GM10847 (cell line): ENCODE data around the gene ASIP.

Source experiments
- POLR2A ChIP-seq: IDR thresholded peaks from 2 replicates; pipeline ENCODE4 v1.6.1; 2011; ENCODE audit not compliant: insufficient read length; ENCODE audit errors: extremely low read depth

ASIP gene, protein sequence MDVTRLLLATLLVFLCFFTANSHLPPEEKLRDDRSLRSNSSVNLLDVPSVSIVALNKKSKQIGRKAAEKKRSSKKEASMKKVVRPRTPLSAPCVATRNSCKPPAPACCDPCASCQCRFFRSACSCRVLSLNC

DNA sequence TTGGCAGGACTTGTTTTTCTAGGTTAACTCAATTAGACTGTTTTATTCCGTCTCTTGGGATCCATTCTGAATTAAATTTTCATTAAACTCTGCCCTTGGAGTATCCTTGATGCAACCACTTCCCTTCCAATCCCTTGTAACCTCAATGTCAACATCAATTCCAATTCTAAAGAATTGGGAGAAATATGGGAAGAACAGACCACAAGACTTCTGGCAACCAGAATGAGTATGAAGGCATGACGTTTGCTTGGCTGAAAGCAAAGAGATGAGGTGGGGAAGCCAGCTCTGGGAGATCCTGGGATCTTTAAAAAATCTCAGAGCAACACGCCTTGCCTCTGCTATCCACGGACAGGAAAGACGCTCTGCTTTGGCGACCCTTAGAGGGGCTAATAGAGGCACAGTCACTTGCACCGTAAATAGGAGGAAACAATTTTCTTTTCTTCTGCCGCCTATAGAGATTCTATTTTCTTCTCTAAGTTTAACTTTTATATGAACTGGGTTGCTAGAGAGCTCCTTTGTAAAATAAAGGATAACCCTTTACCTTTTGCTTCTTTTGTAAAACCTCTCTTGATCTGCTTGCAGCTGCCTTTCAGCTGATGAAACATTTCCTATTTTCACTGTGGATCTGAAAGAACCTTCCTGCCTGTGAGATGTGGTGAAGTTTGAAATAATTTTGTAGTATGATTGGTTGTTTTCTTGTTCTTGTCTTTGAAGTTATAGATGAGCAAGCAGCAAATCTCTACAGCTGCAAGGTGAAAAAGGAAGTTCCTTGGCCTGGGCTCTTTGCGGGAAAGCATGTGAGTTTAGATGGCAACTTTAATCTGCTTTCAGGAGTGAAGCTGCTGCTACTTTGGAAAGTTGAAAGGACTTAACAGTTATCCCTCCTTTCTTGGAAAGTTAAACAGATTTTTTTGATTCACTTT, at the start of gene ASIP:
Gene ASIP (plus strand): TSS at position 731 of the 923 bp plus-strand sequence. CDS start 18,952 bp downstream, outside the sequence.
- no peak for TF ChIP-seq POLR2A

DNA sequence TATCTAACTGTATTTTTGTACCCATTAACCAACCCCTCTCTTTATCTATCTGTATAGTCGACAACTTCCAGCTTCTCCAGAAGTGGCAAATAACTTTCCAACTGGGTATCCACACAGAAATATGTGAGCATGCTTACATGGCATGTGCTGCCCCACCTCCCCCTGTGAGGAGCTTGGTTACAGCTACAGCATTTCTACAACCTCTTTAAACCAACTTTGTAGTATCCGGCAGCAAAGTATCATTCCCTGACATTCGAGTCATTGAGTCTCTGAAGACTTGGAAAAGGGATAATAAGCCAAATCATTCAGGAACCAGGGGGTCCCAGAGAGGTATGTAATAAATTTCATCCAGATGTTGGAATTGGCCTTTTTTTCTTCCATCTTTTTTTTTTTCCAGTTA, 48.2 kb upstream of the ASIP start:
- no peak for TF ChIP-seq POLR2A

DNA sequence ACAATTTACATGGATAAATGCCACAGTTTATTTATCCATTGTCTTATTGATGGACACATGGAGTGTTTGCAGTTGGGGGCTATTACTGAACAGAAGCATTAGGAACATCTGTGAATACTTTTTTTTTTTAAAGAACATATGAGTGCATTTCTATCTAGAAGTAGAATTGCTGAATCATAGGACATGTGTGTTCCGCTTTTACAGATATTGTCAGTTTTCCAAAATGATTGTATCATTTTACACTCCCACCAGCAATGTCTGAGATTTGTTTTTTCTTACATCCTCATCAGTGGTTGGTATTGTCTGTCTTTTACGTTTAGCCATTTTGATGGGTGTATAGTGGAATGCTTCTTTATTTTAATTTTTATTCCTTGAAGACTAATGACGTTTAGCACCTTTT, 42.0 kb upstream of the ASIP start:
- no peak for TF ChIP-seq POLR2A

DNA sequence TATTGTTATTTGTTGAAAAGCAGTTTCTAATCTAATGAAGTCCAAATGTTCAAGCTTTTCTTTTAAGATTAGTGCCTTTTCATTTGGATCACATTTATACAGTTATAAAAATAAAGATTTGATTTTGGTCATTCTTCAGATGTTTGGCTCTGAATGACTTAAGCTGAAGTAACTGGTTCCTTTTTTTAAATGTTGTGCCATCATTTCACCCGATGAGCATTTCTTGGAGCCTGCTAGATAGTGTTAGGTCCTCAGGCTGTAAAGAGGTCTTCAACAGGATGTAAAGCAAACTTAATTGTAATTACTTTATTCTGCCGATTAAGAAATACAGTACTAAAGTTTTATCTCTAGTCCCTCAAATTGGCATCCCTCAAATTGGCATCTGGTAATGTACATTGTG, 41.2 kb upstream of the ASIP start:
- no peak for TF ChIP-seq POLR2A

DNA sequence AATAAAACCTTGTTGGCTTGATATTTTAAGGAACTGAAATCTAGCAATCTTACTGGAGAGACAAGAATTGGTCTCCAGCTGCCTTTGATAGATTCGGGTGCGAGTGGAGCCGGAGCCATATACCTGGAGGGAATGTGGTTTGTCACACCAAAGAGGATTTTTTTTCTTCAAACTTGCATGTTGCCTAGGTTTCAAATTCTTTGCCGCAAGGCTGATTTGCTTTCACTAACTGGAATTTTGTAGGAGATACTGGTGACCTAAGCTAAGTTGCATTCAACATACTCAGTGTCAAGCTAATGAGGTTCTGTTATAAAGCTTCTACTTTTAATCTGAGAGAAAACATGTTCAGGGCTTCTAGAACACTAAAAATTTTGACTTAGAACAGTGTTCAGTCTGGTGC, 39.7 kb upstream of the ASIP start:
- no peak for TF ChIP-seq POLR2A

DNA sequence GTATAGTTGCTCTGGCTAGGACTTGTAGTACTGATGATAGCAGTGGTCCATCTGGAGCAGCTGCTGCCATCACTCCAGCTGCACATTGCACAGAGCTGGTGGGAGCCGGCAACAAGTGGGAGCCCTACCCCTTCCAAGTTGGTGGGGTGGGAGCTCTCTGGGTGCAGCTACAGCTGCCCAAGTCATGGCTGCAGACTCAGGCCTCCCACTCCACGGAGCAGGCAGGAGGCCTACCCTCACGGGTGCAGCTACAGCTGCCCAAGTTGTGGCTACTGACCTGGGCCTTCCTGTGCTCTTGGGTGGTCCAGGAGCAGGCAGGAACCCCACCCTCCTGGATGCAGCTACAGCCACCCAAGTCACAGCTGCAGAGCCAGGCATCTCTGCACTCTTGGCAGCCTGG, 32.1 kb upstream of the ASIP start:
- no peak for TF ChIP-seq POLR2A

DNA sequence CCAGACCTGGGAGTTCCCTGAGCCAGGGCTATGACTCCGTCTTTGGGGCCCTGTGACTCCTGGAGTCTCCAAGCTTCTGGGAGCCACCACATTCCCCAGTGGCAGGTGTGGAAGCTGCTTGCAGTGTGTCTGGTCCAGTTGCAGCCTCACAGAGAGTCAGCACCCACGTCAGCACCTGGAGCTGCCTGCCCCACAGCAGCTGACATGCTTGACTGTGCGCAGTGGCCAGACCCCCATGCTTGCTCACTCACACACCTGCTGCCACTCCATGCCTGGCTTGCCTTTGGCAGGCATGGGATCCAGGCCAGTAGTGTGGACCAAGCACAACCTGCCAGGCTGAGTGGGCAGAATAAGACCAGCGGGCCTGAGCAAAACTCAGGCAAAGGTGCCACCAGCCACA, 31.0 kb upstream of the ASIP start:
- no peak for TF ChIP-seq POLR2A

DNA sequence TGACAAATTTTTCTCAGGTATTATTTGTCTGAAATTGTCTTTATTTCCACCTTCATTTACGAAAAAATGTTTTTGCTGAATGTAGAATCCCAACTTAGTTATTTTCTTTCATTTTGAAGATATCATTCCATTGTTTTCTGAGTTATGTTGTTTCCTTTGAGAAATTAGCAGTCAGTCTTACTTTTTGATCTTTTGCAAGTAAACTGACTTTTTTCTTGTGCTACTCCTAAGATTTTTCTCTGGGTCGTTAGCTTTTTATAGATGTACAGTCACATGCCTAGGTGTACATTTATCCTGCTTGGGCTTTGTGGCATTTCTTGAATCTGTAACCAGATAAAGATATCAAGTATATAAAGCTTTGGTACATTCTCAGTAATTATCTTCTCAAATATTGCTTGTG, 29.6 kb upstream of the ASIP start:
- TF ChIP-seq POLR2A = no peak

DNA sequence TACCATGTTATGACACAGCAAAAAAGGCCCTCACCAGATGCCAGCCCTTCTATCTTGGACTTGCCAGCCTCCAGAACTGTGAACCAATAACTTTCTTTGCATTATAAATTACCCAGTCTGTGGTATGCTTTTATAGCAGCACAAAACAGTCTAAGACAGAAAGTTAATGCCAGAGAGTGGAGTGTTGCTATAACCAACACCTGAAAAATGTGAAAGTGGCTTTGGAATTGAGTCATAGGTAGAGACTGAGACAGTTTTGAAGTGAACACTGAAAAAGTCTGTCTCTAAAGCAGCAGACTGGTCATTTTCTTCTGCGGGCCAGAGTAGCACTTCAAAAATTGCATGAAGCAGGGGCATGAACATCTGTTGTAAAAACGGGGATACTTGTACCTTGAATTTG, 28.0 kb upstream of the ASIP start:
- no peak for TF ChIP-seq POLR2A

DNA sequence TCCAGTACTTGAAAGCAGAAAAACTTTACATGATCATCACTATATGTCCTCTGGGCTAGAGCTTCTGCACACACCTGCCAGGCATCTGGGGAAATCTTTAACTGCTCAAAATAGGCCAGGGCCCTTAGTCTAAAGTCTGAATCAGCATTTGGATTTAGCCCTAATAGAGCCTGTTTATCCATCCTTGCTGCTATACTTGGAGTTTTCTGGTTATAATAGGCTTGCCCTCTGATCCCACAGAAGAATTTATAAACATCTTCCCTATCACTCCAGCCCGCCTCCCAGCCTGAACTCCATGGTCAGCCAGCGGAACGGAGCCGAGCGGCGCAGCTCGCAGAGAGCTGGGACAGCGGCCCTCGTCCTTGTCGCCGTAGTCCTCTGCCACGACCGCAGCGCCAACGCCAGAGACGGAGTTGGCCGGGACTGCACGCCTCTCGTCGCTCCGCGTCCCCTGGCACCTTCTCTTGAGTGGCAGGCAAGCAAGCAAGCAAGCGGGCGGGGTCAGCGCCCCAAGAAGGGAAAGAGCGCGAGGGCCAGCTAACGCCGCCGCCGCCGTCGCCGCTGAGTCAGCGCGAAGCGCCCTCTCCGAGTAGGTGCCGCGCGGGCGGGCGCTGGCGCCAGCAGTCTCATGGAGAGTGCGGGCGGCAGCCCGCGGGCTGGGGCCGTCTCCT, 25.4 kb upstream of the ASIP start:
- TF ChIP-seq POLR2A = no peak

DNA sequence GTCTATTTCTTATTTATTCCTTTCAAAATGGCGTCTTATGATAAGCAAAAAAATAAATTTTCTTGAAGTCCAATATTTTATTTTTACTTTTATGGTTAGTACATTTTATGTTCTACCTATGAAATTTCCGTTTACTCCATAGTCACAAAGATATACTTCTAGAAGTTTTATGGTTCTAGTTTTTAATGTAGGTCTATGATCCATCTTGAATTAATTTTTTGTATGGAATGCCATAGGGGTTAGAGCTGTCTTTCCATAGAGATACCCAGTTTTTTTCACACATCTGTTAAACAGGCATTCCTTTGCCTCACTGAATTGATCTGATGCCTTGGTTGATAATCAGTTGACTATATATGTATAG, 24.9 kb upstream of the ASIP start:
- TF ChIP-seq POLR2A = no peak

DNA sequence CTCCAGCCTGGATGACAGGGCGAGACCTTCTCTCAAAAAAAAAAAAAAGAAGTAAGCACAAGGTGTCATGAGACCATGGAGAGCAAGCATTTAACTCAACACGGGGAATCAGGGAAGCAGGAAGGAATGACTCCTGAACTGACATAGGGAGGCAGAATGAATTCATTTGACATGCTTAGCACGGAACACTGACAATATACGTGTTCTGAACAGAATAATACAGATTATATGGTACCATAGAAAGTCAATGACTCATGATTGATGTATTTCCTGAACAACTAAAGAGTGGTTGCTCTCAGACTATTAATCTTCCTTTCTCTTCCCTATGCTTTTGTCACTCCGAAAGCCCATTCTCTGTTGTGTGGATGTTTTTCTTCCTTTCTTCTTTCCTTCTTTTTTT, 20.7 kb upstream of the ASIP start:
- TF ChIP-seq POLR2A = no peak

DNA sequence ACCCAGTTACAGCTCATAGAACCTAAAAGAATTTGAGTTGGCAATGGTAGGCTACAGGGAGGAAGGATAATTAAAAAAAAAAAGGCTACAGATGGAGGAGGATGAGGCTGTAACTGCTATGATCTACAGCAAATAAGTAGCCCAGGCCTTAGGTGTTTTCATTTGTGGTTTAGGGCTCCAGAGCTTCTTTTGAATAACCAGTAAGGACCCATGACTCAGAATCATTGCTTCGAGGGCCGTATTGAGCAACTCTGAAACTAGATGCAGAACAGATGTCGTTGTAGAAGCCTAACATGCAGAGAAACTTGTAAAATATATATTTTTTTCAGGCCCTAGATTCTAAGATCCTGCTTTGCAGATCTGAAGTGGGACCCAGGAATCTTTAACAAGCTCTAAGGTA, 19.0 kb upstream of the ASIP start:
- TF ChIP-seq POLR2A = no peak

DNA sequence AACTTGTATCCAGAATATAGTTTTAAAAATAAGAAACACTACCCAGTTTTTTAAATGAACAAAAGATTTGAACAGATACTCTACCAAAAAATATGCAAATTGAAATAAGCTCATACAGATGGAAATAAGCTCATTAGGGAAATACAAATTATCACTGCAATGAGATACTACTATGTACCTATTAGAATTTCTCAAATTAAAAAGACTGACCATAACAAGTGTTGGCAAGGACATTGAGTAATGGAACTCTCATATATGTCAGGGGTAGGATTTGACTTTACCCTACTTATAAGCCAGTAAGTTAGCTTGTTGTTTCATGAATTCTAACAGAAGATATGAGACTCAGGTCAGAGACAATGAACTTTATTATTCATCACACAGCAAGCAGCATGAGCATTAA, 9.6 kb upstream of the ASIP start:
- TF ChIP-seq POLR2A = no peak

DNA sequence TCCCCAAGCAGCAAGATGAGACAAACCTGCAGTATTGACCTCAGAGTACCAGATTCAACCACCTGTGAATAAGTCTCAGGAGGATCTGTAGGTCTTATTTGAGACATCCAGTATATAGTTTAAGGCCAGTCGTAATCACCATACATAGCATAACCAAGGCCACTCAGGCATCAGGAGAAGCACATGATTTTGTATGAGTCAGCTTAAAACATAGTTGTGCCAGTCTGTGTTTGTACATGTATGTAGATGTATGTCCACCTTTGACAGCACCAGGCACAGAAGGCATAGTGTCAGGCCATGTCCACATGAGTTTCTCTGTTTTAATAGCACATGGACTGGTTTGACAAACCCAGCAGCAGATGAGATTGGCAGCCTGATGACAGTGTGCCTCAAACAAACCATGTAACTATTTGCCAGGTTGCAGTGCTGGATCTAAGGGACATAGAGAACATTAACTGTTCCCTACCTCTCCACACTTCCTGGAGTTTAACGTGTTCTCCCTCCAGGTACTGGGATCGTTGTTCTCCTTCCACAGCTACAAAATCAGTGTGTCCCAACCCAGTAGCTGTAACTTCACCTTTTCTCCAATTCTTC, 8.6 kb upstream of the ASIP start:
- no peak for TF ChIP-seq POLR2A

DNA sequence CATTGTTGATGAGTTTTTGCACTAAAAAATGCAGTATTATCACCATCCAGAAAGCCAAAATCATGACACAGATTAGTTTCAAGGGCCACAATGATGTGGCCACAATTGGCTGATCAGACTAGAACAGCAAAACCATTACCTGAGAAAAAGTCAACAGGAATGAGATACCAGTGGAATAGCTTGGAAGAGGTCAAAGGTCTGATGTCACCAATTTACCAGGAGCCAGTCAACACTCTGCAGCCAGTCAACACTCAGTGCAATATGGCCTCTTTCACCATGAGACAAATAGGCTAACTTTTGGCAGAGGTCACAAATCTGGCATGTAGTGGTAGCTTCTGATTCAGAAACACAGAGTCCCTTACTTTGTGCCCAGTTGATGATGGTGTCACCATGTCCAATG, 7.5 kb upstream of the ASIP start:
- TF ChIP-seq POLR2A = no peak
